Calu3 (cell line): ENCODE results near the gene DHDDS. TPM values are rescaled to one million over a fixed set of nuclear protein-coding genes. Genes with fewer than 3 reads are reported as not detected.

Source experiments
- BruUV-seq: library from RNA; stranded (reverse); fragments of 400-500 nt; replicated peaks from 2 replicates; lab custom pipeline; 2021; lab: Mats Ljungman, UMichigan
- CTCF ChIA-PET: fragments of 300-600 bp; sonication (Branson Sonifier 250); formaldehyde crosslinking; loops from one replicate; lab custom pipeline; 2022; ENCODE audit warnings: antibody characterized with exemption; lab: Charles Lee
- DNase-seq: peaks from one replicate; pipeline ENCODE4 v3.0.0; 2022
- H3K27ac Mint-ChIP-seq: one replicate; pipeline ENCODE4 v1.8.0; 2022; ENCODE audit warnings: mixed read lengths; ENCODE audit not compliant: unreplicated experiment
- H3K27me3 Mint-ChIP-seq: one replicate; pipeline ENCODE4 v1.8.0; 2022; ENCODE audit warnings: mixed read lengths; ENCODE audit not compliant: unreplicated experiment
- H3K36me3 Mint-ChIP-seq: one replicate; pipeline ENCODE4 v1.8.0; 2022; ENCODE audit warnings: mild to moderate bottlenecking, moderate library complexity, mixed read lengths; ENCODE audit not compliant: insufficient read depth, unreplicated experiment
- H3K4me1 Mint-ChIP-seq: one replicate; pipeline ENCODE4 v1.8.0; 2022; ENCODE audit warnings: mild to moderate bottlenecking, low read depth, mixed read lengths; ENCODE audit not compliant: unreplicated experiment
- H3K4me3 Mint-ChIP-seq: one replicate; pipeline ENCODE4 v1.8.0; 2022; ENCODE audit warnings: mild to moderate bottlenecking, low read depth, moderate library complexity, mixed read lengths; ENCODE audit not compliant: unreplicated experiment
- H3K9me3 Mint-ChIP-seq: one replicate; pipeline ENCODE4 v1.8.0; 2022; ENCODE audit warnings: low read depth, mixed read lengths; ENCODE audit not compliant: unreplicated experiment
- intact Hi-C: fragments of 100-400 bp; cut with micrococcal nuclease; formaldehyde crosslinking; loops from one replicate; pipeline ENCODE4 v1.10.0; 2022; ENCODE audit not compliant: unreplicated experiment
- total RNA-seq: library from RNA; stranded (reverse); gene quantifications from 2 replicates; pipeline ENCODE4 v1.2.3, GENCODE V29; 2022
- TF ChIP-seq, protein P1 (sequence below): fragments of 200-600 bp; IDR thresholded peaks from one replicate; pipeline ENCODE4 v1.8.0; 2022; ENCODE audit warnings: antibody characterized with exemption; ENCODE audit not compliant: unreplicated experiment

DHDDS gene
- total RNA-seq, 1 experiment from 2014 or later = 32.8 TPM

DNA sequence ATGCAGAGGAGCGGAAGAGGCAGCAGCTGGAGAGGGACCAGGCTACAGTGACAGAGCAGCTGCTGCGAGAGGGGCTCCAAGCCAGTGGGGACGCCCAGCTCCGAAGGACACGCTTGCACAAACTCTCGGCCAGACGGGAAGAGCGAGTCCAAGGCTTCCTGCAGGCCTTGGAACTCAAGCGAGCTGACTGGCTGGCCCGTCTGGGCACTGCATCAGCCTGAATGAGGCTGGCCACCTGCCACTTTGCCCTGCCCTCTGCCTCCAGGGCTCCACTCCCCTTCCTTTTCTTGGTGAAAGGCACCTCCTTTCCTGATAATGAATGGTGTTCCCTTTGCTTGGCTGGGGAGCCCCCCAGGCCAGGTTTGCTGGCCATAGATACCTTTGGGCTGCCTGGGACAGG lies 36.8 kb downstream of the DHDDS start:
- BruUV-seq = no TSS peak
- no peak for DNase-seq
- peaks cover 15% of the 10 kb centered on the region for H3K4me1 Mint-ChIP-seq
- intact Hi-C loops = no loop called here
- TF ChIP-seq, protein P1, sequence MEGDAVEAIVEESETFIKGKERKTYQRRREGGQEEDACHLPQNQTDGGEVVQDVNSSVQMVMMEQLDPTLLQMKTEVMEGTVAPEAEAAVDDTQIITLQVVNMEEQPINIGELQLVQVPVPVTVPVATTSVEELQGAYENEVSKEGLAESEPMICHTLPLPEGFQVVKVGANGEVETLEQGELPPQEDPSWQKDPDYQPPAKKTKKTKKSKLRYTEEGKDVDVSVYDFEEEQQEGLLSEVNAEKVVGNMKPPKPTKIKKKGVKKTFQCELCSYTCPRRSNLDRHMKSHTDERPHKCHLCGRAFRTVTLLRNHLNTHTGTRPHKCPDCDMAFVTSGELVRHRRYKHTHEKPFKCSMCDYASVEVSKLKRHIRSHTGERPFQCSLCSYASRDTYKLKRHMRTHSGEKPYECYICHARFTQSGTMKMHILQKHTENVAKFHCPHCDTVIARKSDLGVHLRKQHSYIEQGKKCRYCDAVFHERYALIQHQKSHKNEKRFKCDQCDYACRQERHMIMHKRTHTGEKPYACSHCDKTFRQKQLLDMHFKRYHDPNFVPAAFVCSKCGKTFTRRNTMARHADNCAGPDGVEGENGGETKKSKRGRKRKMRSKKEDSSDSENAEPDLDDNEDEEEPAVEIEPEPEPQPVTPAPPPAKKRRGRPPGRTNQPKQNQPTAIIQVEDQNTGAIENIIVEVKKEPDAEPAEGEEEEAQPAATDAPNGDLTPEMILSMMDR = no peak
- no peaks in the 10 kb centered on the region for H3K27me3 Mint-ChIP-seq
- H3K4me3 Mint-ChIP-seq = no peak overlapping the region
- peaks cover 44% of the 10 kb centered on the region for H3K36me3 Mint-ChIP-seq
- CTCF ChIA-PET = no interaction called here
- no peak overlapping the region for H3K27ac Mint-ChIP-seq
- H3K9me3 Mint-ChIP-seq = no peaks in the 10 kb centered on the region

DNA sequence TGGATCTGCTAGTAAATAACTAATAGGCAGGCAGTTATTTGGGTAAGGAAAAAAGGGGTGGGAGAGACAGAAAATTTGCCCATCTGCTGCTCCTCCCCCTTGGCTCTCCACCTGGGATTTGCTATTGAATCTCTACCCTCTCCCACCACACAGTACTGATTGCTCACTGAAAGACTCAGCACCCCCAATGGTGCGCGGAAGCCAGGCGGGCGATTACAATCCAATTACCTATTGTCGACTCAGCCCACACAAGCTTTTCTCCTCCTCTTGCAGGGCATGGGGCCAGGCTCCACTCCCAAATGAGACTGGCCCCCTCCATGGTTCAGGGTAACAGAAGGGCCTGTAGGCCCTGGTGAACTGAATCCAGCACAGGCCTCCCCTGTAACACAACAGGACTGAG lies 37.4 kb downstream of the DHDDS start:
- CTCF ChIA-PET = no interaction called here
- H3K27ac Mint-ChIP-seq = no peak overlapping the region
- no TSS peak for BruUV-seq
- no peaks in the 10 kb centered on the region for H3K9me3 Mint-ChIP-seq
- H3K4me1 Mint-ChIP-seq = peaks cover 15% of the 10 kb centered on the region
- intact Hi-C loops = no loop called here
- H3K4me3 Mint-ChIP-seq = no peak overlapping the region
- DNase-seq = no peak
- TF ChIP-seq, protein P1 = no peak
- H3K36me3 Mint-ChIP-seq = peaks cover 49% of the 10 kb centered on the region
- no peaks in the 10 kb centered on the region for H3K27me3 Mint-ChIP-seq

DNA sequence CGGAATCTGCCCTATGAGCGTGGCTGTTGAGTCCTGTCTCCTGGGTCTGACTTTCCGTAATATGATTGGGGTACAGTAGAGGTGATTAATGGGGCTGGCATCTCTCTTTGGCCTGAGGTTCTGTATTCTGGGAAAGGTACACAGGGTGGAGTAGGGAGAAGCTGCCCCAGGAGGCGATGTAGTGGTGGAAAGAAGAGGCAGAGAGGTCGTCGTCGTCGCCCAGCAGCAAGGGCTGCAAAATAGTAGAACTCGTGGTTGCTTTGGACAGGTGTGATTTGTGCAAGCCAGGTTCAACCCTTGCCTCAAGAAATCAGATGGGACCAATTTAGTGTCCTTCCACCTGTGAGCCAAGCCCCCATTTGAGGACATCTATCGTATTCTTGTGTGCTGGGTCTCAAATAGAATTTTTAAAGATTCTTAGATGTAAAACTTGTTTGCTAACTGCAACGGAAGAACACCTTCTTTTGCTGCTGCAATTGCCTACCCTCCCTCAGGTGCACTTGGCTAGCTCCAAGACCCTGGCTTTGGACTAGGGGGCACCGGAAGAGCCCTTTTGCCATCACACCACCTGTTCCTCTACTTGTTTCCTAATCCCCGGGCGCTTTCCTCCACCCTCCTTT lies 38.9 kb downstream of the DHDDS start:
- DNase-seq = peak; percentile 5
- Mint-ChIP-seq H3K27ac (peak overlapping the region; percentile 89), H3K4me3 (peak overlapping the region; percentile 76), H3K27me3 (no peaks in the 10 kb centered on the region), H3K36me3 (peaks cover 54% of the 10 kb centered on the region), H3K9me3 (no peaks in the 10 kb centered on the region), H3K4me1 (peaks cover 15% of the 10 kb centered on the region)
- intact Hi-C loops = no loop called here
- BruUV-seq = no TSS peak
- CTCF ChIA-PET = no interaction called here
- TF ChIP-seq, protein P1 = no peak

DNA sequence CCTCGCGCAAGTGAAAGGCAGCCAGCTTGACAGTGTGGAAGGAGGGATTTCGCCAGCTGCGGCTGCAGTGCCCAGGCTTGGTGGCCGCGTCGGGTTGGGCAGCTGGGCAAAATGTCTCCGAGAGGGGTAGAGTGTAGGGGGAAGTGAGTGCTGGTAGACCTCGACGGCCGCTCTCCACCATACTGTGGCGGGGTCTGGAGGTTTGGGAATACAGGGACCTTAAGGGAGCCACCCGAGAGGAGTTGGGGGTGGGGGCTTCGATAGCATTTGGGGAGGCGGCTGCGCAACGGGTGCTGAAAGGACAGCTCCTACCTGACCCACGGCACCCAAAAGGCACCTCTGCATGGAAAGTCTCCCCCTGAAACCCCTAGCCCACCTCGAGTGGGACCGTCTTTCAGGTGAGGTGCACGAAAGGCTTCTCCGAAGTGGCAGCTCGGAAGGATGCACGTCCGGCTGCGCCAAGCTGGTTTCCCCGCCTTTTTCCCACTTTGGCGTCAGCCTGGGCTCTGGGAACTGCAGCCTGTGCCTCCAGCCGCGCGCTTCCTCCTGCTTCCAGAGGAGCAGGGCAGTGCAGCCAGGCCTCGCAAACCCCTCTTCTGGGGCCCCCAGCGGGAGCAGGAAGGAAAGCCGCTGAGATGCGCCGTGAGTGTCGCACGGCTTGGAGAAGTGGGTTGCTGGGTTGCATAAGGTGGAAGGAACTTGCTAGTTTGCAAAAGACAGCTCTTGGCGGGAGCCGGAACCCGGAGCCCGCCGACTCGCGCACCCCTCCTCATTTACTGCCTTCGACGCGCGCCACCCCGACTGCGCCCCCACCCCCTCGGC lies 39.6 kb downstream of the DHDDS start:
- CTCF ChIA-PET = no interaction called here
- Mint-ChIP-seq H3K27ac (peak overlapping the region; percentile 89), H3K36me3 (peaks cover 54% of the 10 kb centered on the region), H3K4me3 (peak overlapping the region; percentile 76), H3K4me1 (peaks cover 15% of the 10 kb centered on the region), H3K9me3 (no peaks in the 10 kb centered on the region), H3K27me3 (no peaks in the 10 kb centered on the region)
- intact Hi-C loops = no loop called here
- TF ChIP-seq, protein P1 = no peak
- BruUV-seq = TSS peak; percentile 46
- DNase-seq = peak; percentile 63
